ENCODE results near the gene ZDHHC9.

DNA sequence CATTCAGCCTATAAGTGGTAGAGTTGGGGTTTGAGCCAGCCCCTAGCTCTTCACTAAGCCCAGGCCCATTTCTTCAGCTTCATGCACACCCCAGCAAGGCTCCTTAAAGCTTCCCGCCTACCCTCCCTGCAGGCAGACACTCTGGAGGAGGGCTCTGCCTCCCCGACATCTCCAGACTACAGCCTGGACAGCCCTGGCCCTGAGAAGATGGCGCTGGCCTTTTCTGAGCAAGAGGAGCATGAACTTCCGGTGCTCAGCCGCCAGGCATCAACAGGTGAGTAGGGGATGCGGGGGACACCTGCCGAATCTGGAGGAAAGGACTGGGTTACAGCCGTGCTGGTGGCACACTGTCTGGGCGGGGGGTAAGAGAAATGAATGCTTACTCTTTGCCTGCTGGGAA lies 52.9 kb downstream of the ZDHHC9 start:
- TF ChIP-seq POLR2AphosphoS5 (IDR thresholded peaks at IDR 0.05; ENCODE audit: low read depth, low read length) (no peak), EZH2phosphoT487 (IDR thresholded peaks at IDR 0.05; ENCODE audit: borderline replicate concordance, low read depth) (no peak), RFX5 (IDR thresholded peaks at IDR 0.05; ENCODE audit: low read length) (no peak), RAD21 (IDR thresholded peaks at IDR 0.05; ENCODE audit: low read length) (no peak), TEAD4 (IDR thresholded peaks at IDR 0.05; ENCODE audit: borderline replicate concordance, insufficient read depth) (no peak), EP300 (IDR thresholded peaks at IDR 0.05; ENCODE audit: borderline replicate concordance in 1 of 2, low read depth in 1 of 2, low read length in 1 of 2) (no peak), GABPA (IDR thresholded peaks at IDR 0.05; ENCODE audit: low read depth) (no peak)
- TF ChIP-seq, protein P1, sequence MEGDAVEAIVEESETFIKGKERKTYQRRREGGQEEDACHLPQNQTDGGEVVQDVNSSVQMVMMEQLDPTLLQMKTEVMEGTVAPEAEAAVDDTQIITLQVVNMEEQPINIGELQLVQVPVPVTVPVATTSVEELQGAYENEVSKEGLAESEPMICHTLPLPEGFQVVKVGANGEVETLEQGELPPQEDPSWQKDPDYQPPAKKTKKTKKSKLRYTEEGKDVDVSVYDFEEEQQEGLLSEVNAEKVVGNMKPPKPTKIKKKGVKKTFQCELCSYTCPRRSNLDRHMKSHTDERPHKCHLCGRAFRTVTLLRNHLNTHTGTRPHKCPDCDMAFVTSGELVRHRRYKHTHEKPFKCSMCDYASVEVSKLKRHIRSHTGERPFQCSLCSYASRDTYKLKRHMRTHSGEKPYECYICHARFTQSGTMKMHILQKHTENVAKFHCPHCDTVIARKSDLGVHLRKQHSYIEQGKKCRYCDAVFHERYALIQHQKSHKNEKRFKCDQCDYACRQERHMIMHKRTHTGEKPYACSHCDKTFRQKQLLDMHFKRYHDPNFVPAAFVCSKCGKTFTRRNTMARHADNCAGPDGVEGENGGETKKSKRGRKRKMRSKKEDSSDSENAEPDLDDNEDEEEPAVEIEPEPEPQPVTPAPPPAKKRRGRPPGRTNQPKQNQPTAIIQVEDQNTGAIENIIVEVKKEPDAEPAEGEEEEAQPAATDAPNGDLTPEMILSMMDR (IDR thresholded peaks at IDR 0.05) = no peak
- TF ChIP-seq, protein P2, sequence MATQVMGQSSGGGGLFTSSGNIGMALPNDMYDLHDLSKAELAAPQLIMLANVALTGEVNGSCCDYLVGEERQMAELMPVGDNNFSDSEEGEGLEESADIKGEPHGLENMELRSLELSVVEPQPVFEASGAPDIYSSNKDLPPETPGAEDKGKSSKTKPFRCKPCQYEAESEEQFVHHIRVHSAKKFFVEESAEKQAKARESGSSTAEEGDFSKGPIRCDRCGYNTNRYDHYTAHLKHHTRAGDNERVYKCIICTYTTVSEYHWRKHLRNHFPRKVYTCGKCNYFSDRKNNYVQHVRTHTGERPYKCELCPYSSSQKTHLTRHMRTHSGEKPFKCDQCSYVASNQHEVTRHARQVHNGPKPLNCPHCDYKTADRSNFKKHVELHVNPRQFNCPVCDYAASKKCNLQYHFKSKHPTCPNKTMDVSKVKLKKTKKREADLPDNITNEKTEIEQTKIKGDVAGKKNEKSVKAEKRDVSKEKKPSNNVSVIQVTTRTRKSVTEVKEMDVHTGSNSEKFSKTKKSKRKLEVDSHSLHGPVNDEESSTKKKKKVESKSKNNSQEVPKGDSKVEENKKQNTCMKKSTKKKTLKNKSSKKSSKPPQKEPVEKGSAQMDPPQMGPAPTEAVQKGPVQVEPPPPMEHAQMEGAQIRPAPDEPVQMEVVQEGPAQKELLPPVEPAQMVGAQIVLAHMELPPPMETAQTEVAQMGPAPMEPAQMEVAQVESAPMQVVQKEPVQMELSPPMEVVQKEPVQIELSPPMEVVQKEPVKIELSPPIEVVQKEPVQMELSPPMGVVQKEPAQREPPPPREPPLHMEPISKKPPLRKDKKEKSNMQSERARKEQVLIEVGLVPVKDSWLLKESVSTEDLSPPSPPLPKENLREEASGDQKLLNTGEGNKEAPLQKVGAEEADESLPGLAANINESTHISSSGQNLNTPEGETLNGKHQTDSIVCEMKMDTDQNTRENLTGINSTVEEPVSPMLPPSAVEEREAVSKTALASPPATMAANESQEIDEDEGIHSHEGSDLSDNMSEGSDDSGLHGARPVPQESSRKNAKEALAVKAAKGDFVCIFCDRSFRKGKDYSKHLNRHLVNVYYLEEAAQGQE (IDR thresholded peaks at IDR 0.05; ENCODE audit: low read depth, low read length) = no peak
